Measurements from ENCODE around the gene CALCA.
A peak's percentile ranks its signal among the peaks of the same experiment; 100 is the strongest.
"Not testable (repeated sequence)": the region's sequence is repeated elsewhere in the genome, so short reads cannot be mapped to it uniquely, and the experiment has no call there.

The CALCA gene, protein sequence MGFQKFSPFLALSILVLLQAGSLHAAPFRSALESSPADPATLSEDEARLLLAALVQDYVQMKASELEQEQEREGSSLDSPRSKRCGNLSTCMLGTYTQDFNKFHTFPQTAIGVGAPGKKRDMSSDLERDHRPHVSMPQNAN

GRCh38 chr11:14971865-14972580 lies at the start of gene CALCA:
CALCA (minus strand) TSS chr11:14972351; CDS start chr11:14971192, 1,159 bp downstream.
- no peak for DNase-seq

DNA sequence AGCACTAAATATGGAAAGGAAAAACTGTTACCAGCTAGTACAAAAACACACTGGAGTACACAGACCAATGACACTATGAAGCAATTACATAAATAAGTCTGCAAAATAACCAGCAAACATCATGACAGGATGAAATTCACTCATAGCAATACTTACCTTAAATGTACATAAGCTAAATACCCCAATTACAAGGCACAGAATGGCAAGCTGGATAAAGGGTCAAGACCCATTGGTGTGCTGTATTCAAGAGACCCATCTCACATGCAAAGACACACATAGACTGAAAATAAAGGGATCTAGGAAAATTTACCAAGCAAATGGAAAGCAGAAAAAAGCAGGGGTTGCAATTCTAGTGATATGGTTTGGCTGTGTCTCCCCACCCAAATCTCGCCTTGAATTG lies 44.0 kb upstream of the CALCA start:
- DNase-seq: no peak

- no peak for DNase-seq
Observed at GRCh38 chr11:15011776-15012345, 39.7 kb upstream of the CALCA start.

GRCh38 chr11:15010865-15011264 lies 38.7 kb upstream of the CALCA start:
- no peak for DNase-seq

DNA sequence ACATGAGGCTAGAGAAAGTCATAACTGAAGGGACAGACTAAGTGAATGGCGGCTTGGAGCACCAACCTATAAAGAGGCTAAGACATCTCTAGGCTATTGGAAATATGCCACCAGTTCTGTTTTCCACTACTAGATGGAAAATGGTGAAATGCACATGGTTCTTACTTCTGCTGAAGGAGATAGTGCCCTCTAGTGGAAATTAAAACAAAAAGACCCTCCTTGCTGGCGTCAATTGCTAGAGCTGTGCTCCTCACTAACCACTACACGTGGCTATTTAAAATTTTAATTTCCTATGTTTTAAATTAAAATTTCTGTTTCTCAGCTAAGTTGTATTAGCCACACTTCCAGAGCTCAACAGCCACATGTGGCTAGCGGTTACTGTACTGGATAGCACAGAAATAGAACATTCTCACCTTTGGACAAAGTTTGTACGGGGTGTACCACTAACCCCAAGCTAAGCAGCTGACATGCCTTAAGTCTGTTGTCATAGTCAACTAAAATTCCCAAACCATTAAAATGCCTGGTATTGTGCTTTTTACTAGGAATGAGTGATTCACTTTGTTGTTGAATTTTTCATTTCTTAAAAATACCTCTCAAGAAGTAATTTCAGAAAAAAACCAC lies 34.1 kb upstream of the CALCA start:
- DNase-seq: no peak

DNA sequence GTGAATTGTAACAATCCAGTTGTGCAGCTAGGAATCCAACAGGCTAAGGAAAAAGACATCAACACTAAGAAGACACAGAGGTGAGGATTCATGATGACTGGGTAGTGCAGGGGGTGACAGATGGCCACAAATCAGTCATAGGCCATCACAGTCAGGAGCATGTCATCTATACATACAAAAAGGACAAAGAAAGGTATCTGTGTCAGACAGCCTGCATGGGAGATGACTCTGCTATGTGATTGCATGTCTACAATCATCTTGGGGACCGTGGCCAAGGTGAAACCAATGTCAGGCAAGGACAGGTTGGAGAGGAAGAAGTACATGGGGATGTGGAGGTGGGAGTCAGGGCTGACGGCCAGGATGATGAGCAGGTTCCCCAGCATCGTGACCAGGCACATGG lies 16.0 kb upstream of the CALCA start:
- not testable (repeated sequence) for DNase-seq

DNA sequence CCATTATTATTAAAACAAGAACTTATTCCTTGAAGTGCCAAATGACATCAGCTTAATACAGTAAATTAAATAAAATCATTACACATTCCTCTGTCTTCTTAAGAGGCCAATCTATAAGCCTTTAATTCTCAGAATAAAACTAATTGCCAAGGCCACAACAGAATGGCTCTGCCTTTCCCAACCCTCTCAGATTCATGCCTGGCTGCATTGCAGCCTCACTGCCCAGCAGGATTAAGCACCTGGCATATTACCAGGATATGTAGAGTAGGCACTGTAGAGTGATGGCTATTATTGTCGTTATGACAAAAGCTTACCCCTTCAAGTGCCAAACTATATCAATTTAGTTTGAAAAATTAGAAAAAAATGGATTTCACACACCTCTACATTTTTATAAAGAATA lies 9.4 kb upstream of the CALCA start:
- no peak for DNase-seq

- DNase-seq: no peak
Observed at GRCh38 chr11:14980854-14981253, 8.7 kb upstream of the CALCA start.

DNA sequence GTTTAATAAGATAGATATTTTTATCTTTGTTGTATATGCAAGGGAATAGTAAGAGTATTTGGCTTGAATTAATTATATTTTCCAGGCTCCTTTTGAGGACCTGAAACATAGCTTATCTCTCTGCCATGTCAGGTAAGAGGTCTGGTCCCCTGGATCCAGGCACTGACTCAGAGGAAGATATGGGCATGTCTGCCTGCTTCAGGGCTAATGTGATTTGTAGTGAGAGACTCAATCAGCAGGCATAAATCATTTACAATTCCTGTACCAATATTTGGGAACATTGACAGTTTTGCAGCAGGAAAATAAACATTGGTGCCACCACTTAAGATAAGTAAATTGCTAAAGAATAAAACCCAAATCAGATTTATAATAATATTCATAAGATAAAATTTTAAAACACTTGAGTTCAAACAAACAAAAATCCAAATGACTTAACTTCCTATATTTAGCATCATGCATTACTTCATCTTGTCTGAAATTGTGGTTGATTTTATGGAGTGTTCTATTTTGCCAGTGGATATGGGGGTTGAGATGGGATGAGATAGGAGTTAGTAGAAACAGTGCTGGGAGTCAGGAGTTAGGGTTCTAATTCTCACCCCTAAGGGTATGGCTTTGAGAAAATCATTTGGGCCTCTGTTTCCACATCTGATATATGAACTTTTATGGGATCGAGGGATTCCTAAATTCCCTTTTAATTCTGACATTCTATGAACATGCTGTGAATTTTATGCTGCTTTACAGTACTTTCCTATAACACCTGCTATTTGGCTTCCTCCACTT lies 5.1 kb upstream of the CALCA start:
- DNase-seq: no peak

GRCh38 chr11:14975252-14975587 lies 3.1 kb upstream of the CALCA start:
- no peak for DNase-seq

DNA sequence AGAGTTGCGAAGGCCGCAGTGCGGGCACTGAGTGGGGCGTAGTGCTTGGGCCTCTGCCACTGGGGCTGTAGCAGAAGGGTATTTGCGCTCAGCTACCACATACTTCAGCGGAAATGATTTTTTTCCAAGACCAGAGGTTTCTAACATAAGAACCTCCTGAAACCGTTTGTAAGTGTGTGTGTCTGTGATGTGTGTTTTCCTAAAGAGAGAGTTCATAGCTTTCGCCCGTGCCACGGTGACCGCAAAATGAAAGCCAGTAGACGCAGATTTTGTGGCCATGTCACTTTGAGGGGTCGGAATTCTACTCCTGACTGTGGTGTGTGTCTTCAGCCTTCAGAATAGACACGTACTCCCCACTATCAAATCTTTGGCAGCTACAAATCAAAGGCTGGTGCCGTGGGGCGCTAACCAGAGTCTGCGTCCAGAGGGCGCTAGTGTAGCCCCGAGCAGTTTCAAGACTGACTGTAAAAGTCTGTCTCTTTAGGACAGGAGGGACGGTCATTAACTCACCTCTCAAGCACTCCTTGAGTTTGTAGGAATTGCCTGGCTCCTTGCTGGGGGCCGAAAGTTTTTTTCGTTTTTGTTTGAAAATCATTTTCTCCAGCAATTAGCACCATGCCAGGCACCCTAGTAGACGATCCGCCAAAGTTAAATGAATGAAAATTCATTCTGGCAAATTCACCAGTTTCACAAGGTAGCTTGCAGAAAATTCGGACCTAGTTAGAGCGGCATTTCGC lies 2.5 kb upstream of the CALCA start:
- peak; percentile 65 for DNase-seq

DNA sequence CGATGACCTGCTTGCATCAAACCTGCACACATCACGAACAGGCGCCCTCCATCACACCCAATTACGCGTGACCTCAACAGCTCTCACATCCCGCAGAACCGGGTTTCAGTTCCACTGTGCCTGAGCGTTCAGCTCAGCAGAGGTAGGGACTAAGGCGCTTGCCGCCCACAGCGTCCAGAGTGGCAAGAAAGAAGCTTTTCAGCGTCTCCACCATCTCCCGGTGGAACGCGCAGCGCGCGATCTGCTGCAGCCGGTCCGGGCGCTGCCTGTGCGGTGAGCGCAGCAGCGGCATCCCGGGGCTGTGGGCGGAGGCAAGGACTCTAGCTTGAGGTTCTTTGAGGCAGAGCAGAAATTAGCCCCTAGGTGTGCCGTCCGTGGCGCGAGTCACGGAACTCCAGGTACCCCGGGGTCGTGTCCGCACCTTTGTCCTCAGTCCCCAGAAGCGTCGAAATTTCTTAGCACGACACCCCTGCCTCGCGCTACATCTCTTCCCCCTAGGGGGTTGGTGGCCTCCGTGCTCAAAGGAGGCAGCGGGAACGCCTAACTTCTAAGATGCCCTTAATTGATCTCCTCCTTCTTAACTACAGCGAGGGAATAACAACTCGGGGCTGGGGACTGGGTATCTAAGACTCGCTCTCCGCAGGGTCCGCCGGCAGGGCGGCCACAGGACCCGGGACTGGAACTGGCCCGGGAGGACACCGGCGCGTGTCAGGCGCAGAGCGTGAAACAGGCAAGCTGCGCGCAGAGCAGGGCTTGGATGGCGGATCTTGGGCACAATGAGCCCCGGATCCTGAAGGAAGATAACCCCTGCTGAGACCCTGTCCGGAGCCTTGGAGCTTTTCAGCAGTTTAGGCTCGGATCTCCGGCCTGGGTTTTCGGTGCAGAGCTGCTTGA lies 1.7 kb upstream of the CALCA start:
- peak; percentile 34 for DNase-seq

GRCh38 chr11:14972581-14973495 lies 687 bp upstream of the CALCA start:
- no peak for DNase-seq

- DNase-seq: peak; percentile 51
Observed at GRCh38 chr11:14969901-14970323, 2.2 kb downstream of the CALCA start.

- DNase-seq: no peak
Observed at GRCh38 chr11:14967581-14968243, 4.4 kb downstream of the CALCA start.

DNA sequence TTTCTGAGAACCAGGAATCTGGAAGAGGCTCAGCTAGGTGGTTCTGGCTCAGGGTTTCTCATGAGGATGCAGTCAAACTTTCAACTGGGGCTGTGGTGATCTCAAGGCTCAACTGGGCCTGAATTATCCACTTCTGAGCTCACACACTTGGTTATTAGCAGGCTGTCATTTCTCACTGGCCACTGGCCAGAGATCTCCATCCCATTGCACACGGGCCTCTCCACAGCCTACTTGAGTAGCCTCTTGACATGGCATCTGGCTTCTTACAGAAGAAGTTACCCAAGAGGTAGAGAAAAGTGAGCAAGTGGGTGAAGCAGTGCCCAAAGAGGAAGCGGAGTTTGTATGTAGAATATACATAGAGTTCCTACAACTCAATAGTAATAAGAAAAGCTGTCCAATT lies 16.0 kb downstream of the CALCA start:
- DNase-seq: no peak

GRCh38 chr11:14954581-14954980 lies 17.6 kb downstream of the CALCA start:
- no peak for DNase-seq

DNA sequence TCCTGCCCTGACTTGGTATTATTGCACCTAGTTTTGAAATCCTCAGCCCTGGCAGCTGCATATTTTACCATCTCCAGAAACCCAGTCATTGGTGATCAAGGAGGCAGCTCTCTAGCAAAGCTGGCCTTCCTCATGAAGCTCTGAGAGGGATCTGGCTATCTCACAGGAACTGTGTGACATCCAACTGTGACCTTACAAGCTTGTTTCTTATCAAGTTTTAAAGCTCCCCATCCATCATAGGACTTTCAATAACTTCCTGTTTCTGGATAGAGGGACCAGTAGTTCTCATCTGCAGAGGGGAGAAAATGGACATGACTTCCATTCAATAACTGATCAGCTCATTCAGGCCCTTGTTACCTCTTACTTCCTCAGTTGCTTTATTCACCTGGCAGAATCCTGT lies 18.2 kb downstream of the CALCA start:
- DNase-seq: no peak

GRCh38 chr11:14949437-14950147 lies 22.6 kb downstream of the CALCA start:
- no peak for DNase-seq
